GM12878 (cell line): ENCODE measurements around the gene NELFB. TPM values are rescaled to one million over a fixed set of nuclear protein-coding genes. Genes with fewer than 3 reads are reported as not detected.

Experiments
- ATAC-seq: fragments of 200-7000 bp; cut with Tn5 transposase; 3 replicates; pipeline ENCODE4 v1.9.1; 2020; ENCODE audit warnings: mild to moderate bottlenecking, moderate library complexity
- BruUV-seq: library from RNA; stranded (reverse); fragments of 400-500 nt; replicated peaks from 2 replicates; lab custom pipeline; 2021; lab: Mats Ljungman, UMichigan
- CTCF ChIA-PET: fragments of 300-600 bp; sonication (Branson Sonifier 250); formaldehyde crosslinking; extraction: SDS; loops from one replicate; lab custom pipeline; 2021; ENCODE audit warnings: inconsistent platforms; lab: Yijun Ruan, JAX
- POLR2A ChIA-PET: fragments of 350-600 bp; formaldehyde crosslinking; extraction: SDS; loops from one replicate; lab custom pipeline; 2021; ENCODE audit warnings: inconsistent platforms; lab: Charles Lee
- RAD21 ChIA-PET: fragments of 300-600 bp; sonication (Branson Sonifier 250); formaldehyde crosslinking; loops from one replicate; lab custom pipeline; 2023; ENCODE audit warnings: antibody characterized with exemption; ENCODE audit not compliant: unreplicated experiment; lab: Charles Lee
- SMC1A ChIA-PET: fragments of 300-600 bp; sonication (Branson Sonifier 250); formaldehyde crosslinking; loops from one replicate; lab custom pipeline; 2023; ENCODE audit not compliant: unreplicated experiment, uncharacterized antibody; lab: Charles Lee
- DNase-seq: peaks from one replicate; pipeline ENCODE4 v3.0.0-alpha.2; 2011; ENCODE audit warnings: low read depth, low spot score
- FAIRE-seq: peaks from 3 replicates; lab custom pipeline; 2011; peaks lifted over from hg19 to GRCh38; lab: Jason Lieb, UNC
- H2AFZ ChIP-seq: 2 replicates; pipeline ENCODE4 v1.6.0; 2011; ENCODE audit warnings: low read depth, low read length, control low read depth; ENCODE audit not compliant: control insufficient read depth
- H3K27ac ChIP-seq: 2 replicates; pipeline ENCODE4 v1.5.1; 2011; ENCODE audit warnings: control low read depth; ENCODE audit not compliant: control insufficient read depth, insufficient read depth
- H3K27me3 ChIP-seq, 2 experiments: replicated peaks in 1 of 2; 2 replicates each; pipeline versions ENCODE4 v1.6.0 to v1.6.1; 2011; ENCODE audit warnings: low read length in 1 of 2; ENCODE audit not compliant: control insufficient read depth in 2 of 2, insufficient read depth in 2 of 2
- H3K36me3 ChIP-seq, 2 experiments: 2 replicates each; pipeline ENCODE4 v1.5.1; 2011; ENCODE audit warnings: low read length in 1 of 2; ENCODE audit not compliant: control insufficient read depth in 2 of 2, insufficient read depth in 2 of 2
- H3K4me1 ChIP-seq: 2 replicates; pipeline ENCODE4 v1.6.1; 2011; ENCODE audit warnings: mild to moderate bottlenecking, low read length, moderate library complexity, mixed read lengths; ENCODE audit not compliant: control insufficient read depth, insufficient read depth
- H3K4me2 ChIP-seq: 2 replicates; pipeline ENCODE4 v1.6.0; 2011; ENCODE audit warnings: control low read depth; ENCODE audit not compliant: control insufficient read depth, insufficient read depth
- H3K4me3 ChIP-seq: fragments of 200-600 bp; sonication (generic); 2 replicates; pipeline ENCODE4 v1.5.1; 2016
- H3K79me2 ChIP-seq: 2 replicates; pipeline ENCODE4 v1.6.0; 2011; ENCODE audit warnings: low read length; ENCODE audit not compliant: control insufficient read depth, insufficient read depth
- H3K9ac ChIP-seq: 2 replicates; pipeline ENCODE4 v1.8.0; 2011; ENCODE audit warnings: low read length, control low read depth, mixed read lengths; ENCODE audit not compliant: control insufficient read depth, insufficient read depth
- H3K9me3 ChIP-seq: replicated peaks from 3 replicates; pipeline ENCODE4 v1.5.1; 2011; ENCODE audit warnings: mild to moderate bottlenecking, low read length; ENCODE audit not compliant: control insufficient read depth, insufficient read depth
- H4K20me1 ChIP-seq: 2 replicates; pipeline ENCODE4 v1.6.0; 2011; ENCODE audit not compliant: control insufficient read depth, insufficient read depth
- BCL3 ChIP-seq: IDR thresholded peaks from 2 replicates; pipeline ENCODE4 v1.6.1; 2011; ENCODE audit warnings: borderline replicate concordance, low read depth, mild to moderate bottlenecking, moderate library complexity, low read length; ENCODE audit not compliant: insufficient read depth, poor library complexity, severe bottlenecking
- CHD4 ChIP-seq: fragments of 200-600 bp; sonication (generic); IDR thresholded peaks from 2 replicates; pipeline ENCODE4 v1.6.1; 2016; ENCODE audit warnings: mild to moderate bottlenecking
- FOXK2 ChIP-seq: fragments of 450-650 bp; IDR thresholded peaks from 2 replicates; pipeline ENCODE4 v1.6.1; 2017; ENCODE audit warnings: mild to moderate bottlenecking, moderate library complexity
- HDAC6 ChIP-seq: fragments of 200-600 bp; sonication (generic); IDR thresholded peaks from one replicate; pipeline ENCODE4 v1.8.0; 2017; ENCODE audit warnings: antibody characterized with exemption; ENCODE audit not compliant: unreplicated experiment
- IKZF1 ChIP-seq: fragments of 450-650 bp; conservative IDR thresholded peaks from 2 replicates; pipeline ENCODE4 v1.6.1; 2017; ENCODE audit warnings: antibody characterized with exemption, mild to moderate bottlenecking
- JUND ChIP-seq: IDR thresholded peaks from 2 replicates; pipeline ENCODE4 v1.6.1; 2012; ENCODE audit warnings: low read depth, mild to moderate bottlenecking, low read length, improper control_type of control experiment, moderate library complexity
- LARP7 ChIP-seq: fragments of 450-650 bp; IDR thresholded peaks from 2 replicates; pipeline ENCODE4 v1.6.1; 2017; ENCODE audit warnings: mild to moderate bottlenecking
- NKRF ChIP-seq: fragments of 450-650 bp; conservative IDR thresholded peaks from 2 replicates; pipeline ENCODE4 v1.6.1; 2017; ENCODE audit warnings: mild to moderate bottlenecking, moderate library complexity
- NR2C2 ChIP-seq: IDR thresholded peaks from 2 replicates; pipeline ENCODE4 v1.6.1; 2011; ENCODE audit warnings: borderline replicate concordance, low read depth; ENCODE audit not compliant: control insufficient read depth, insufficient read length
- REST ChIP-seq: IDR thresholded peaks from 2 replicates; pipeline ENCODE4 v1.6.1; 2012; ENCODE audit warnings: mild to moderate bottlenecking, low read depth, low read length
- SMC3 ChIP-seq: IDR thresholded peaks from 2 replicates; pipeline ENCODE4 v1.6.1; 2011; ENCODE audit warnings: low read length, improper control_type of control experiment, borderline replicate concordance
- TBL1XR1 ChIP-seq: IDR thresholded peaks from 2 replicates; pipeline ENCODE4 v1.6.1; 2012; ENCODE audit warnings: low read depth, low read length, improper control_type of control experiment
- ZNF592 ChIP-seq: fragments of 450-650 bp; IDR thresholded peaks from 2 replicates; pipeline ENCODE4 v1.6.1; 2017; ENCODE audit warnings: mild to moderate bottlenecking, moderate library complexity
- WGBS: methylation state at CpG from one replicate; pipeline ENCODE4 v1.1.6; 2016; ENCODE audit warnings: low lambda C conversion rate; ENCODE audit not compliant: insufficient replicate concordance, insufficient coverage; ENCODE audit errors: missing lambda C conversion rate; 5-methylcytosine and 5-hydroxymethylcytosine counted together
- in situ Hi-C: fragments of 300-500 bp; cut with MboI; formaldehyde crosslinking; loops from 9 replicates; pipeline ENCODE4 v1.14.3; 2018; ENCODE audit warnings: mixed read lengths
- intact Hi-C: fragments of 100-400 bp; cut with micrococcal nuclease; formaldehyde crosslinking; loops from one replicate; pipeline ENCODE4 v1.14.2; 2022; ENCODE audit not compliant: unreplicated experiment
- polyA plus RNA-seq, 11 experiments: library from polyadenylated mRNA; depleted of rRNA in 4 of 11; unstranded in 6 of 11; stranded (reverse) in 5 of 11; fragments of >200 nt; fragmentation: Nextera tagmentation in 4 of 11; fragmentation: Illumina TruSeq in 1 of 11; extraction: Ambion mirVana in 4 of 11; extraction: Trizol in 1 of 11; gene quantifications; 1 replicate in 1 of 11; 2 replicates in 10 of 11; pipeline versions ENCODE4 v1.2.1 to v1.2.3, GENCODE V29; 2011 to 2016; ENCODE audit warnings: inconsistent platforms in 2 of 11, missing spikeins in 2 of 11, low read depth in 1 of 11
- total RNA-seq, 4 experiments: library from RNA; depleted of rRNA in 3 of 4; stranded (reverse); fragments of >200 nt in 3 of 4; fragmentation: Illumina TruSeq in 1 of 4; extraction: Trizol in 1 of 4; gene quantifications; 2 replicates each; pipeline versions ENCODE4 v1.2.1 to v1.2.3, GENCODE V29; 2013 to 2021

Gene NELFB
- total and polyA plus RNA-seq, 10 of the 15 experiments (the other 5 are each of a cell fraction or from before 2014, with no cell fraction given): 0.19 to 63.4 (median 30.9) TPM

GRCh38 chr9:137299203-137299565 is 44.1 kb downstream of the NELFB start:
- Histone ChIP-seq H3K4me1 (peaks cover 23% of the 10 kb centered on the region), H3K9ac (no peak overlapping the region), H3K79me2 (no peaks in the 10 kb centered on the region; the same call in 1 of the 2 replicates), H3K36me3 (no peaks in the 10 kb centered on the region), H3K4me3 (no peak overlapping the region), H3K9me3 (peaks cover 2% of the 10 kb centered on the region; the same call in 2 of the 3 replicates), H3K27ac (no peak overlapping the region), H2AFZ (no peak overlapping the region), H3K27me3 (no peaks in the 10 kb centered on the region; a peak in 1 of 4 replicates), H3K4me2 (peak overlapping the region; percentile 17; the same call in 1 of the 2 replicates), H4K20me1 (no peaks in the 10 kb centered on the region)
- peak; percentile 19 for ATAC-seq
- SMC1A ChIA-PET: no interaction called here
- POLR2A ChIA-PET: interaction anchor here (1.1 kb wide), 1 partner anchor 146 kb away, joined by 3 read pairs; no protein-coding TSS in a partner anchor
- in situ Hi-C loops (no loop called here), intact Hi-C loops (loop anchor here (10.0 kb wide), 1 partner anchor 226 kb away; no protein-coding TSS in a partner anchor)
- CTCF ChIA-PET: interaction anchor here (0.6 to 2.5 kb wide), 3 partner anchors 12 to 209 kb away, joined by 3 to 5 read pairs (median 3); no protein-coding TSS in a partner anchor
- DNase-seq: no peak
- no peak for FAIRE-seq
- no TSS peak for BruUV-seq
- RAD21 ChIA-PET: no interaction called here
- 53% methylated on average over 10 of the region's 10 CpGs for WGBS
- TF ChIP-seq NR2C2: no peak
- TF ChIP-seq SMC3: no peak
- no peak for TF ChIP-seq FOXK2
- no peak for TF ChIP-seq REST
- TF ChIP-seq NKRF: no peak
- TF ChIP-seq ZNF592: no peak
- TF ChIP-seq IKZF1: no peak
- no peak for TF ChIP-seq JUND
- no peak for TF ChIP-seq LARP7
- no peak for TF ChIP-seq TBL1XR1
- no peak for TF ChIP-seq CHD4
- no peak for TF ChIP-seq HDAC6
- no peak for TF ChIP-seq BCL3
